ENCODE measurements around the gene TIMP2.
"Not testable (repeated sequence)": the region's sequence is repeated elsewhere in the genome, so short reads cannot be mapped to it uniquely, and the experiment has no call there.

The TIMP2 gene, protein sequence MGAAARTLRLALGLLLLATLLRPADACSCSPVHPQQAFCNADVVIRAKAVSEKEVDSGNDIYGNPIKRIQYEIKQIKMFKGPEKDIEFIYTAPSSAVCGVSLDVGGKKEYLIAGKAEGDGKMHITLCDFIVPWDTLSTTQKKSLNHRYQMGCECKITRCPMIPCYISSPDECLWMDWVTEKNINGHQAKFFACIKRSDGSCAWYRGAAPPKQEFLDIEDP

DNA sequence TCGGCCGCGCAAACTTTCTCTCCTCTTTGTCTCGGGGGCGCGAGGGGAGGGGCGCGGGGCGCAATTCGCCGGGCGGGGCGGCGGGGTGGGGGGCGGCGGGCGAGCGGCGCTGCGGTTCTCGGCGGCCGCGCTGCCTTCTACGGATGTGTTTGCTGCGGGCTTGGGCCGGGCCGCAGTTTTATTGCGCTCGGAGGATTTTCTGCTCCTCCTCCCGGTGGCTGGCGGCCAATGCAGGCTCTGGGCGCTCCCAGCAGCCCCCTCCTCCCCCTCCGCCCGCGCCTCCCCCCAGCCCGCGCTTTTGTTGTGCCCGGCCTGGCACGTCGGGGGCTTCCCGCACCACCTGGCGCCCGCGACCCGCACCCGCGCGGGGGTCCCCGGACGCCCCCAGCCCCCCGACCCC is at the start of gene TIMP2:
Gene TIMP2, minus strand, starts transcription at position 154 of the 400 bp plus-strand sequence. CDS start 299 bp downstream, outside the sequence.
- peak within 1 kb of the TSS; percentile 75 for H3K4me3 Mint-ChIP-seq
- no peak within 1 kb of the TSS for H3K27ac Mint-ChIP-seq
- peaks cover 6% of the 10 kb centered on the region for H3K27me3 Mint-ChIP-seq
- no peaks in the 10 kb centered on the region for H3K36me3 Mint-ChIP-seq
- no peaks in the 10 kb centered on the region for H3K9me3 Mint-ChIP-seq (ENCODE audit: low read depth)
- H3K4me1 Mint-ChIP-seq (ENCODE audit: low read depth), result peaks cover 12% of the 10 kb centered on the region

DNA sequence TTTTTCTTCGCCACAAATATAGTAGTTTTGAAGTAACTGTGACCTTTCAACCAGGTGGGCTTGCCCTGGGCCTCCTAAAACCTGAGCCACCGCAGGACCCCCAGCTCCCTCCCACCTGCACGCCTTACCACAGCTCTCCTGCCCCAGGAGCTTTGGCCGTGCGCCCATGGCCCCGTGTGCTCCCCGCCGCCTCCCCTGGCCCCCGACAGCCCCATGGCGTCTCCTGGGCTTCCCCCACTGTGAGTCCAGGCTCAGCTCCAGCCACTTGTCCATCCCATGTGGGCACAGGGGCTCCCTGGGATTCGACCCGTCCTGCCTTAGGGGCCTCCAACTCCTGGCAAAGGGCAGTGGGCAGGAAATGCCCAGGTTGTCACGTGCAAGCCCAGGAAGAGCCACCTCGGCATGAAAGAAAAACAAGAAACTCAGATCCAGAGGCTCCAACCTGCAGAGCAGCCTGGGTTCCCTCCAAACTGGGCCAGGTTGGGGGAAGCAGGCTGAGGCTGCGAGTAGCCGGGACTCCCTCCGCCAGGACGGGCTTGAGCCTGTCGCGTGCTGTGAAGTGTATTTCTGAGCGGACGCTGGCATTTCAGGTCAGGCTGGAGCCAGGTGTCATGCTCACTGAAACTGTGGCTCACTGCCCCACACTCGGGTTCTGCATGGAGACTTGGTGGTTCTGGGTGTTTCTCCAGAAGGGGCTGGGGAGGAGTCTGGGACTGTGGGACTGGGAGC is 48.8 kb upstream of the TIMP2 start:
- H3K27ac Mint-ChIP-seq, result no peak overlapping the region
- H3K9me3 Mint-ChIP-seq (ENCODE audit: low read depth), result no peaks in the 10 kb centered on the region
- H3K4me1 Mint-ChIP-seq (ENCODE audit: low read depth), result peaks cover 19% of the 10 kb centered on the region
- H3K36me3 Mint-ChIP-seq, result no peaks in the 10 kb centered on the region
- no peak overlapping the region for H3K4me3 Mint-ChIP-seq
- H3K27me3 Mint-ChIP-seq, result no peaks in the 10 kb centered on the region

DNA sequence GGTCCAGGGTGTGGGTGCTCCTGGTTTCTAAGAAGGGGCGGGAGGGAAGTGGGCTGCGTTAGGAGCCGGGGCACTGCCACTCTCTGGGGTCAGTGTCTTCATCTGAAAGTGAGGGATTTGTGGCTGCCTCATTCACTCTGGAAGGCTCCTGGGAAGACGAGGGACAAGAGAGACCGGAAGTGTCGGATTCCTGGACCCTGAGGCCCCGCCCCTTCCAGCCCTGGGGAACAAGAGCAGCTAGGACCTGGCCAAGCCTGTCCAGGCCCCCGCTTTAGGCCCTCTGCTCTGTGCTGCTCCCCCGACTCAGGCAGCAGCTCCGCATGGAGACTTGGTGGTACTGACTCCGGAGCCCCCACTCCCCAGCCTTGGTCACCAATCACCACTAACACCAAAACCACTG is 48.0 kb upstream of the TIMP2 start:
- Mint-ChIP-seq H3K4me3 (no peak overlapping the region), H3K36me3 (no peaks in the 10 kb centered on the region), H3K9me3 (ENCODE audit: low read depth) (no peaks in the 10 kb centered on the region)

DNA sequence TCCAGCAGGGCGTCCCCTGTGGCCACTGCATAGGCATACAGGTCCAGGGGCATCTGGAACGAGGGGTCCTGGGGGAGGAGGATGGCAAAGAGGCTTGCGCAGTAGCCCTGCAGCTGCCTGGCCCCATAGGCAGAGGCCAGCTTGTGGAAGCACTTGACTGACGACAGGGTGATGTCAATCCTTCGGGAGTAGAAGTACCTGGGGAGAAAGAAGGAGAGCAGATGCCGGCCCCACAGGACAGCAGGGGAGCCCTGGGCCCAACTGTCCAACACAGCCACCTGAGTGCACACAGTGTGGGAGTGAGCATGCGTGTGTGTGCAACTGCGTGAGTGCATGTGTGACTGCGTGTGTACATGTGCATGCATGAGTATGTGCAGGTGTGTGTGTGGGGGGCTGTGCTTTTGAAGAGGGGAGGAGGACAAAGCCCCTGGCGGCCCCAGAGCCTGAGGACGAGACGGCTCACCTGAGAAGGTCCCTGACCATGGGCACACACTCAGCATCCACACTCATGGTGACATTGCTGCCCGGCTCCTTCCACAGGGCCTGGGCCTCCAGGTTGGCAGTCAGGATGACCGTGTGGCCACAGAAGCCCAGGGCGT is 47.4 kb upstream of the TIMP2 start:
- Mint-ChIP-seq H3K27ac (no peak overlapping the region), H3K4me1 (ENCODE audit: low read depth) (peaks cover 13% of the 10 kb centered on the region), H3K27me3 (no peaks in the 10 kb centered on the region), H3K4me3 (no peak overlapping the region), H3K36me3 (no peaks in the 10 kb centered on the region), H3K9me3 (ENCODE audit: low read depth) (no peaks in the 10 kb centered on the region)

More for the DNA sequence above, 48.0 kb upstream of the TIMP2 start:
- Mint-ChIP-seq H3K27ac (no peak overlapping the region), H3K4me1 (ENCODE audit: low read depth) (peaks cover 18% of the 10 kb centered on the region), H3K27me3 (no peaks in the 10 kb centered on the region)

DNA sequence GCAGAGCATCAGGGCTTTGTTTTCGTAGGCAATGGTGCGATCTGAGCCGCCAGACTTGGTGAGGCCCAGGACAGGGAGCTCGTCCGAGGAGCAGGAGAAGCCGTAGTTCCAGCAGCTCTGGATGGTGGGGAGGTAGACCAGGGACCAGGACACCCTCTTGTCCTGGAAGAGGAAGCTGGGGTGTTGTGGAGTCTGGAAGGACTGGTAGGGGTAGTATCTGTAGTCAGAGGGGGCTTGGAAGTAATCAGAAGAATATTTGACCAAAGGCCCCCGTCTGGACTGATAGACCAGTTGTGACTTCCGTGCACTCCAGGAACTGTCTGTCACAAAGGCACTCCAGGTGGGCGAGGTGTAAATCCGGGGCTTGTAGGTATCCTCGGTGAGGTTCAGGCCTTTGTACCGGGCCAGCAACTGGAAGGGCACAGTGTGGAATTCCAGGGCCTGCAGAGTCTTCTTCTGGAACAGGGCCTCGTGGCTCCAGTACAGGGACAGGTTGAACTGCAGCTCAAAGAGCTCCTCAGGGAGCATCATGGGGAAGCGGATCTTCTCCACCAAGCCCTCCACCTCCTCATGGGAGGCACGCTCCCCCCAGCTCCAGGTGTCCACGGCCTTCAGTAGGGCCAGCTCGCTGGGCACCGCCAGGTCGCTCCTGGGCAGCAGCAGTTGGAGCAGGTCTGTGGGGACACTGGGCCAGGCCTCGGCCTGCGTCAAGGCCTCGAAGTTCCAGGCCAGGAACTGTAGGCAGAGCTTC is 46.7 kb upstream of the TIMP2 start:
- Mint-ChIP-seq H3K27ac (no peak overlapping the region), H3K36me3 (no peaks in the 10 kb centered on the region), H3K27me3 (no peaks in the 10 kb centered on the region), H3K4me3 (no peak overlapping the region), H3K4me1 (ENCODE audit: low read depth) (peaks cover 8% of the 10 kb centered on the region), H3K9me3 (ENCODE audit: low read depth) (no peaks in the 10 kb centered on the region)

DNA sequence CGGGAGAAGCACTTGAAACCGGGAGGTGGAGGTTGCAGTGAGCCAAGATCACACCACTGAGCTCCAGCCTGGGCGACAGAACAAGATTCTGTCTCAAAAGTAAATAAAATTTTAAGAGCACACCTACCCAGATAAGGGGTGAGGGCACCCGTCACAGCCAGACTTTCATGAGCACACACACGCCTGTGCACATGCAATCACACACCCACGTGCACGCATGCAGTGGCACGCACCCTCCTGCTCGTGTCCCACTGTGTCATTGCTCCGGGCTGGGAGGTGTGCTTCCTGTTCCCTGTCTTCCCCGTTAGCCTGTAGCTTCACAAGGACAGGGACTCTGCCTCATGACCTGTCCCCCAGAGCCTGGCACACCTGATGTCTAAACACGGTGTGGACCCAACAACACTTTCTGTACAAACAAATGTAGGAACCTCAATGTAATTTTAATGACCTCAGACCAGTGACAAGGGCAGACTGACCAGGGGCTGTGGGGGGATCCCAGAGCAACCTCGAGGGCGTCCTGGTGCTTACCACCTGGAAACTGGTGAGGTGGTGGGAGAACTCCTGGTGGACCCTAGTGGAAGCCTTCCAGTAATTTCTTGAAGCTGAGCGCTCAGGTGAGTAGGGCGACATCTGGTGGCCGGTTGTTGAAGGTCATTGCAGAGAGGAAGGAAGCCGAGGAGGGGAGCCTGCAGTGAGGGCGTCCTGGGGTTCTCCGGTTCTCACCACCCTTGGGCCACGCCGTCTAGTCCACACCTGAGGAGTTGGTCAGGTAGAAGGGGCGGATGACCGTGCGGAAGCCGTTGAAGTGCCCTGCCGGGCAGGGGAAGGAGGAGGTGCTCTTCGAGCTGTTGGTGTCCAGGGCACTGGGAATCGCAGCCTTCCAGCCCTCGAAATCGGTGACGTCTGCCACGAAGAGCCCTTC is 45.9 kb upstream of the TIMP2 start:
- H3K27ac Mint-ChIP-seq, result no peak overlapping the region
- H3K27me3 Mint-ChIP-seq, result no peaks in the 10 kb centered on the region
- no peak overlapping the region for H3K4me3 Mint-ChIP-seq
- H3K36me3 Mint-ChIP-seq, result no peaks in the 10 kb centered on the region
- H3K9me3 Mint-ChIP-seq (ENCODE audit: low read depth), result no peaks in the 10 kb centered on the region
- H3K4me1 Mint-ChIP-seq (ENCODE audit: low read depth), result peaks cover 8% of the 10 kb centered on the region

DNA sequence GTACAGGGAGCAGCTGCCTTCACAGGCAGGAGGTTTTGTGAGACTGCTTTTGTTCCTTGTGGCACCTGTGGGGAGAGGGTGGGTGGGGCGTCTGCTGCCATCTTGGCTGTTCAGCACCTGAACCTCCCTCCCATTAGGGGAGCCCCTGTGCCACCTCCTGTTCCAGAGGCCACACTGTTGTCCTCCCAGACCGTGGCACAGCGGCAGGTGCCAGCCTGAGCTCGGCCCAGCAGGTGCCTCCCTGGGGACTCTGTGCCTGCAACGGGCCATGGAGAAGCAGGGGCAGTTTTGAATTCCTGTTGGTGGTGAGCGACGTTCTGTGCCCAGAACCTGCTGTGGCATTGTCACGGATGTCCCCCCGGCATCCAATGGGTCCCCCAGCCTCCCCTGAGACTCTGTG is 44.7 kb upstream of the TIMP2 start:
- Mint-ChIP-seq H3K27ac (no peak overlapping the region), H3K36me3 (no peaks in the 10 kb centered on the region), H3K4me1 (ENCODE audit: low read depth) (peaks cover 8% of the 10 kb centered on the region), H3K27me3 (no peaks in the 10 kb centered on the region), H3K4me3 (no peak overlapping the region), H3K9me3 (ENCODE audit: low read depth) (no peaks in the 10 kb centered on the region)

DNA sequence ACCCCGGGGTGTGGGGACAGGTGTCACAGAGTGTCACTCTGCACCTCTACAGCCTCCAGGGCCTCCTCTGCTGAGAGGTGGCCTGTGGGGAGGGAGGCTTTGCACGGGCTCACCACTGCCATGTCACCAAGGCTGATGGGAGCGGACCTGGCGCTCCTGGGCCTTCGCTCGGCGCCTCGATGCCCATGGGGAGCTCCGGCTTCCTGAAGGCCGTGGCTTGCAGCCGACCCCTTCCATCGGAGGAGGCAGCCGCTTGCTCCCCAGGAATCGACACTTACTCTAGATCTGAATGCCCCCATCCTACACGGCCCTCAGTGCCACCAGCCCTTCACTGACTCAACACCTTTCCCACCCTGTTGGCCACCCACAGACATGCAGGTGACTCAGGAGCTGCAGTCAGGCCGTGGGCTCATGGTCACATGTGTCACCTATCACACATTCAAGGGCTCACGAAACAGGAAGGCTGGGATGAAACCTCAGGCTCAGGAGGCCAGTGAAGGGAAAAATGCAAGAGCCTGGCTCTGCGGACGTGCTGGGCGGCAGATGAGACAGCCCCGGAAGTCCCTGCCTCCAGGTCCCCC is 42.7 kb upstream of the TIMP2 start:
- peaks cover 8% of the 10 kb centered on the region for H3K4me1 Mint-ChIP-seq (ENCODE audit: low read depth)
- H3K27me3 Mint-ChIP-seq, result no peaks in the 10 kb centered on the region
- H3K27ac Mint-ChIP-seq, result no peak overlapping the region
- no peak overlapping the region for H3K4me3 Mint-ChIP-seq
- no peaks in the 10 kb centered on the region for H3K36me3 Mint-ChIP-seq
- H3K9me3 Mint-ChIP-seq (ENCODE audit: low read depth), result no peaks in the 10 kb centered on the region

DNA sequence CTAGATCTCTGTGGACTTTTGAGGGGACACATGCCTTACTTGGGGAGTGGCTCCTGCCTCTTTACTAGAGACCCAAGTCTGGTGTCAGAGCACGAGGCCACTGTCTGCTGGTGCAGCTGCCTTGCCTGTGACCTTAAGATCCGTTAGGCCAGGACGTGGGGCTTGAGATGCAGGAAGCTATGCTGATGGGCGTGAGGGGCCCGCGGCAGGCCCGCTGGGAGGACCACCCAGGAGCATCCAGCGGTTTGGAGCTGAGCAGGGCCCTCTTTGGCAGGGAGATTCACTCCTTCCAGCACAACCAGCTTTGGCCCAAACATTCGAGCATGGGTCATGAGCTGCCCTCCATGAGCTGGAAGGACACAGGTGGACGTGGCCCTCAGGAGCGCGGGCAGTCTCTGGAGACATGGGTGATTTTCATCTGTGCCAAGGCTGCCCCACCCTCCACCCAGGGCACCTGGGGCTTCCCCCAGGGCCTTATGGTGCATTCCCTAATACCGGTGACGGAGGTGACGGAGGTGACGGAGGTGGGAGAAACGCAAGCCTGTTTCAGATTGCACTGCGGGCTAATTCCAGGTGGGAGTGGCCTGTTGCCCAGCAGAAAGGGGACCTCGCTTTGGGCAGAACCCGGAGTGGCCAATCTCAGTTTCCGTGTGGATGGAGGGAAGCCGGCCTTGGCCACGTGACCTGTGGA is 41.9 kb upstream of the TIMP2 start:
- Mint-ChIP-seq H3K4me1 (ENCODE audit: low read depth) (peaks cover 8% of the 10 kb centered on the region), H3K9me3 (ENCODE audit: low read depth) (no peaks in the 10 kb centered on the region), H3K4me3 (no peak overlapping the region), H3K27me3 (no peaks in the 10 kb centered on the region), H3K36me3 (no peaks in the 10 kb centered on the region), H3K27ac (no peak overlapping the region)

DNA sequence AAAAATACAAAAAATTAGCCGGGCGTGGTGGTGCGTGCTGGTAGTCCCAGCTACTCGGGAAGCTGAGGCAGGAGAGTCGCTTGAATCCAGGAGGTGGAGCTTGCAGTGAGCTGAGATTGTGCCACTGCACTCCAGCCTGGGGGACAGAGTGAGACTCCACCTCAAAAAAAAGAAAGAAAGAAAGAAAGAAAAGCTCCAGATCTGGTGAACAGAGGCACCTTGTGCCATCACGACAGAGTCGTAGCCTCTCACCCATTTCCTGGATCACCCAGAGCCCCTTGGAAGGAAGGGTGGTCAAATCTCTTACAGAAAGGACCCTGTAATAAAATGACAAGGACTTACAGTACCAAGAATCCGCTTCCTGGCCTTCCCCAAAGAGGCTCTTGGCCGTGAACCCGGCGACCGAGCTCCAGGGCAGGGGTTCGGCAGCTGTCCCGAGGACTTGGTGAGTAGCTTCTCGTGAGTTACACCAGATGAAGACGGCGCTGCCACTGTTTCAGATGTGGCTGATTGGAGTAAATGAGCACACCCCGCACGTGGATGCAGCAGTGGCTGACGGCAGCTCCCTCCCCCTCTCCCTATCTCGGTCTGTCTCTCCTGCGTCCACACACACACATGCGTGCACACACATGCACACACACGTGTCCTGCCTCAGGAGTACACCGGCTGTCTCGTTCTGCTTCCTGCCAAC is 41.1 kb upstream of the TIMP2 start:
- H3K27me3 Mint-ChIP-seq, result no peaks in the 10 kb centered on the region
- peaks cover 6% of the 10 kb centered on the region for H3K4me1 Mint-ChIP-seq (ENCODE audit: low read depth)
- no peak overlapping the region for H3K4me3 Mint-ChIP-seq
- H3K36me3 Mint-ChIP-seq, result no peaks in the 10 kb centered on the region
- no peaks in the 10 kb centered on the region for H3K9me3 Mint-ChIP-seq (ENCODE audit: low read depth)
- H3K27ac Mint-ChIP-seq, result no peak overlapping the region

DNA sequence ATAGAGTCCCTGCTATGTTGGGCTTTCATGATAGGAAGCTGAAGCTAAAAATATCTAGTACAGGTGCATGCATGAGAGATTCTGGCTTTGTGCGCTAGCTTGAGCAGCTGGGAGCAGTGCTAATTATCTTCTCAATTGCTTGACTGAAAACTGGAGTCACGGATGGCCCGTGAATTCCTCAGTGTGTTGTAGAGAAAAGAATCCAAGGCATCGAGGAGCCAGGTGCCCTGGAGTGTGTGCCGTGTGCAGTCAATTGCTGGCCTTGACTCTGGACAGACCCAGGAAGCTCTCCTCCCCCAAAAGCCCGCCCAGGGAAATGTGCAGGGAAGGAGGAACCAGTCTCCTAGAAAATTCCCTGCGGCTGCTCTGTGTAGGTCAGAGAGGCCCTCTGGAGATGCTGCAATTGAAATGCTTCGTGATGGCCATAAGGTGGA is 40.3 kb upstream of the TIMP2 start:
- no peak overlapping the region for H3K27ac Mint-ChIP-seq
- H3K4me1 Mint-ChIP-seq (ENCODE audit: low read depth), result peaks cover 2% of the 10 kb centered on the region
- H3K27me3 Mint-ChIP-seq, result no peaks in the 10 kb centered on the region
- H3K4me3 Mint-ChIP-seq, result no peak overlapping the region
- H3K9me3 Mint-ChIP-seq (ENCODE audit: low read depth), result no peaks in the 10 kb centered on the region
- no peaks in the 10 kb centered on the region for H3K36me3 Mint-ChIP-seq

DNA sequence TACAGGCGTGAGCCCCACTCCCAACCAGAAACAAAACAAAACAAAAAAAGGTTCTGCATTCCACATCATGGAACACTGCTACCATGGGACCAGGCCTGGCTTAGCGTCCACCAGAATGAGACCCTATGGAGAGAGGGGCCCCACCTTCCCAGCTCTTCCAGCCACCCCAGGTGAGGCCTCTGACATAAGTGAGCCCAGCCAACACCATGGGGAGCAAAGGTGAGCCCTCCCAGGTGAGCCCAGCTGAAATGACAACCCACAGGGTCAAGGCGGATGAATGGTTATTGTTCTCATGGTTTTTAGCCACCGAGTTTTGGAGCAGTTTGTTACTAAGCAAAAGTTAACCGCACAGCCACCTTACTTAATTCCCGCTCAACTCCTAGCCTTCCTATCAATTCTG is 38.2 kb upstream of the TIMP2 start:
- Mint-ChIP-seq H3K36me3 (no peaks in the 10 kb centered on the region), H3K9me3 (ENCODE audit: low read depth) (no peaks in the 10 kb centered on the region), H3K4me3 (no peak overlapping the region), H3K27ac (no peak overlapping the region), H3K27me3 (no peaks in the 10 kb centered on the region), H3K4me1 (ENCODE audit: low read depth) (no peaks in the 10 kb centered on the region)

DNA sequence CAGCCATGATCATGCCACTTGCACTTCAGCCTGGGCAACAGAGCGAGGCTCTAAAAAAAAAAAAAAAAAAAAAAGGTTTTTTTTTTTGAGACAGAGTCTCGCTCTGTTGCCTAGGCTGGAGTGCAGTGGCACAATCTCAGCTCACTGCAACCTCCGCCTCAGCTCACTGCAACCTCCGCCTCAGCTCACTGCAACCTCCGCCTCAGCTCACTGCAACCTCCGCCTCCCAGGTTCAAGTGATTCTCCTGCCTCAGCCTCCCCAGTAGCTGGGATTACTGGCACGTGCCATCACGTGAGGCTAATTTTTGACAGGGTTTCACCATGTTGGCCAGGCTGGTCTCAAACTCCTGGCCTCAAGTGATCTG is 37.8 kb upstream of the TIMP2 start:
- H3K27me3 Mint-ChIP-seq; H3K4me1 Mint-ChIP-seq (ENCODE audit: low read depth); H3K4me3 Mint-ChIP-seq; H3K36me3 Mint-ChIP-seq; H3K9me3 Mint-ChIP-seq (ENCODE audit: low read depth); H3K27ac Mint-ChIP-seq: not testable (repeated sequence)
